SIG-M5 treated with dmso at 0.1 percent for 504 hours (cell line): ENCODE results near the gene AMER2.
"Not testable (repeated sequence)": the region's sequence is repeated elsewhere in the genome, so short reads cannot be mapped to it uniquely, and the experiment has no call there.

Experiments
- DNase-seq: peaks from one replicate; lab custom pipeline; 2025; ENCODE audit not compliant: unreplicated experiment; lab: John Stamatoyannopoulos, UW

The AMER2 gene

GRCh38 chr13:25186187-25186586 is 14.1 kb upstream of the AMER2 start:
- DNase-seq: no peak

DNA sequence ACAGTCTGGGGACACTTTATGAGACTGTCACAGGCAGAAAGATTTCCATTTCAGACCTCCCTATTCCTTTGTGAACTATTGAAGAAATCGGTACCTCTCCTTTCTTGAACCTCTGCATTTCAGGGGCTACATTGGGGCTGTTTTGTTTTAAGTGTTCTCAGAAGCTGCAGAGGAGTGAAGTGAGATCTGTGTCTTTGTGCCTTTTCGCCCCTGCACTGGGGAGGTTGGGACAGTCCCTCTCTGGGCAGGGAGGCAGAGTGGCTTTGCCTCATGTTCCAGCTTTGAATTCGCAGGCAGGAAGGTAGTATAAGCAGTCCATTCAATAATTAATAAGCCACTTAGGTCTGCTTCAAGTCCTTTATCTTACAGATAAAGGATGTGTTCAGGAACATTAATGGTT is 9.5 kb upstream of the AMER2 start:
- DNase-seq: no peak

GRCh38 chr13:25180775-25181537 is 8.9 kb upstream of the AMER2 start:
- no peak for DNase-seq

- DNase-seq: no peak
Measured at GRCh38 chr13:25179832-25180774, 8.0 kb upstream of the AMER2 start.

DNA sequence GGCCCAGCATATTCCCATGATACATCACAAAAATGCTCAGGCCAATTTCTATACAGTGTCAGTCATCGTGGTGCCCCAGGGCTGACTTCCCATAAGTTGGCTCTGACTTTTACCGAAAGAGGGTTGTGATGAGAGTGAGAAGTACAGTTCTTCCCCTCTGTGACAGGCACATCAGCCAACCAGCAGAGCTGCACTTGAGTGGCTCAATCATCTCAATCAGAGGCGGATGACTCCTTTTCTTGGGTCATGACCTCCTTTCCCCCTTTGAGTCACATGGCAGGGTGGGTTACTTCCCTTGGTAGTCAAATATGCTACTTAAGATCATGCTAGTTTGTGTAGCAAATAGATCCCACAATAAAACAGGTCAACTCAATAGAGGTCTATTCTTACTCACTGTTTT is 6.9 kb upstream of the AMER2 start:
- no peak for DNase-seq

GRCh38 chr13:25178070-25178469 is 6.0 kb upstream of the AMER2 start:
- DNase-seq: no peak

DNA sequence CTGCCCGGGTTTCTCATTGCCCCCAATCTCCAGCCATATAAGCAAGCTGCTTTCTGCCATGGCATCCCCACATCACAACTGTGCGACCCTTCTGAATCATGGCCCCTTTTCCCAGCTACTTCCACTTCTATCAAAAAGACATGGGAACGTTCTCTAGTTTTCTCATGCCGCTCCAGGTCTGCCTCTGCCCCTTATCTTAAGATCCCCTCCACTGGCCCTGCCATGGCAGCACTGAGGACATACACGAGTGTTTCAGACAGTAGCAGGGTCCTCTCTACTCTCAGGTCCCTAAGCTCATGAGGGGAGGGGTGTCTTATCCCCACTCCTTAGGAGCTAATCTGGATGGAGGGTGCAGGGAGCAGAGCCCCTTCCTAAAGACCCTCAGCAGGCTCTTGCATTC is 5.5 kb upstream of the AMER2 start:
- DNase-seq: no peak

- no peak for DNase-seq
Measured at GRCh38 chr13:25177012-25177411, 4.9 kb upstream of the AMER2 start.

DNA sequence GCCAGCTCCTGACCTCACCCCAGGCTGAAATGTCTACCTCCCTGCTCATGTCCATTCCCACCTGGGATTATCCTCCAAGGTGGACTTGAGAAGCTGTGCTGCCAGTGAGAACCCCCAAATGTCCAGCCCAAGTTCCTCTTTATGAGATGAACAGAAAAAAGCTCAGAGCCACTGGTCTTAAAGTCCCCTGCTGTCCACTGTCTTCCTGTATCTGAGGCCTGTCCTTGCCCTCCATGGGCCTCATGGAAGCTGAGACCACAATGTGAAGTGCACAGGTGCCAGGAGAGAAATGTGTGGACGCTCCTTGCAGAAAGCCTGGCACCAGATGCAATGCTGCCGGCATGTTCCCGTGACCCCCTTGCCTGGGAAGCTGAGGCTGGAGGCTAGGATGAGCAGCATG is 3.3 kb upstream of the AMER2 start:
- no peak for DNase-seq

- DNase-seq: no peak
Measured at GRCh38 chr13:25175026-25175425, 2.9 kb upstream of the AMER2 start.

DNA sequence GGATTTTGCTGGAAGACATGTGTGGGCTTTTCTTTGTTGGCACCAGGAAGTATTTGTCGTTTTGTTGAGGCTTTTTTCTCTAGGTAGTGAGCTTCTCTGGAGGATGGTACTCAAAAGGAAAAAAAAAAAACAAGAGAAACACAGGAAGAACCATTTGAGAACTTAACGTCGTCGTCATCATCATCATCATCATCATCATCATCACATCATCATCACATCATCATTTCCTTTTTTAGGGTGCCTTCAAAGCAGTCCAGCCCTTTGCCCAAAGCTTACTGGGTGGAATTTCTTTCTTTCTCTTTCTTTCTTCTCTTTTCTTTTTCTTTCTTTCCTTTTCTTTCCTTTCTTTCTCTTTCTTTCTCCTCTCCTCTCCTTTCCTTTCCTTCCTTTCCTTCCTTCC is 2.2 kb upstream of the AMER2 start:
- no peak for DNase-seq

GRCh38 chr13:25172303-25172630 is 179 bp upstream of the AMER2 start:
- DNase-seq: no peak

GRCh38 chr13:25171170-25171516 is 945 bp downstream of the AMER2 start:
- no peak for DNase-seq

DNA sequence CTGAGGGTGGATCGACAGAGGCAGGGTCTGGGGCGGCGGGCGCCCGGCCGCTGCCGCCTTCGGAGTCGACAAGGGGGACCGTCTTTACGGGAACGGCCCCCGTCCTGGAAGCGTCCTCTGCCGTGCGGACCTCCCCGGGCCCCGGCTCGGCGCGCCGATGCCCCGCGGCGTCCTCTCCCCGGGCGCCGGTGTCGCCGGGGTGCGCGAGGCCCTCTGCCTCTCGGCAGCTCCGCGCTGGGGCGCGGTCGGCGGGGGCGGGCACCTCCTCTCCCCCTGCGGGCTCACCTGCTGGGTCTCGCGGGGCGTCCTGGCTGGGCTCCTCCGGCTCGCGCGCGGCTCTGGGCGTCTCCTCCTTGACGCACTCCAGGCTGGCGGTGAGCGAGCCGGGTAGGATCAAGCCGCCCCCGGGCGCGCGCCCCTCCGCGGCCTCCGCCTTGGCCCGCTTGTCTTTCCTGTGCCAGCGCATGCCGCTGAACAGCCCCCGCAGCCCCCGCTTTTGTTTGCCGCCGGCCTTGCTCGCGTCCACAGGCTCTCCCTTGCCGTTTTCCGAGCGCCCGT is 1.5 kb downstream of the AMER2 start:
- no peak for DNase-seq

- DNase-seq: no peak
Measured at GRCh38 chr13:25169951-25170553, 2.0 kb downstream of the AMER2 start.

- no peak for DNase-seq
Measured at GRCh38 chr13:25169356-25169755, 2.7 kb downstream of the AMER2 start.

- no peak for DNase-seq
Measured at GRCh38 chr13:25168790-25169189, 3.3 kb downstream of the AMER2 start.

DNA sequence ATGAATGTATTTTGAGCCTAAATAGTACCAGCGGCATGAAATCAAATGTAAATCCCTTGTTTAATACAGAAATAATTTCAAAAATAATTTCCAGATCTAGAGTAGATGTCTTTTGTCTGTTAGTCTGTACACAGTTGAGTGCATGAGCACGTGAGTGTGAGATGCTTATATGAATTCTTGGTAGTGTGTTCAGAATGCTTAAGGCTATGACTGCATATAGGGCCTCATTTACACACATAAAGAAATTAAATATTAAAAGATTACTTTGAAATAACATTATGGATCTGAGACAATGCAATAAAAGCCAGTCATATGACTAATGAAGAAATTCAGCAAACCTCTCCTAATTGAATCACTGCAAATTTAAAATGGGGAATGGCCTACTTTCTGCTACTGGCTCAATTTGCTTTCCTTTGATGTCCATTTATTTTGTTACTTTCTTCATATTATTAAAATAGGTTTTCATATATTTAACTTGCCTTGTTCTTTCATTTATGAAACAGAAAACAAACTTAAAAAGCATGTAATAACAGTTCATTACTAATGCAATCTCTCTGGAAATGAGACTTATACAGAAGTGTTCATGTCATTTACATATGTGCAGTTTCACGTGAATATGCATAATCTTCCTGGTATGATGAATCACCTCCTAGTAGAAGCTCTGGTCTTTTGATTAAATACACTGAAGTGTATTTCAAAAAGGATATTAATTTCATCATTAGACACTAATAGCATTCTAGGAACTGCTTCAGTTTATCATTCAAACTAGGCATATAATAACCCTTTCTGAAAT is 4.5 kb downstream of the AMER2 start:
- no peak for DNase-seq

DNA sequence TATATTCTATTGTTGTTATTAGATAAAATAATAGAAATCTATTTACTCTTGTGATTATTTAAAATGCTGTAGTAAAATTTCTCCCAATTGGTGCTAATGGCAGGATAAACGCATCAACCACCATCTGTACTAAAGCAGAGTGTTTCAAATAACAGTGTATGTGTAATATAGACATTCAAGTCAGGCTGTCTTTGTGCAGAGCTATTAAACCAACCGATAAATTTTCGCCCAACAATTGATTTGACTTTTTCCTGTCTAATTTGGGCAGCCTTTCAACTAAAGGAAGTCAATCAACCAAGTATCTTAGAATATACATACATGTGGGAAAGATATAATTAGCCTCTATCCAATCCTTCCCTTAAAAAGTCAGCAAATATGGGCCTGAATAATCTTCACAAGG is 5.8 kb downstream of the AMER2 start:
- no peak for DNase-seq

DNA sequence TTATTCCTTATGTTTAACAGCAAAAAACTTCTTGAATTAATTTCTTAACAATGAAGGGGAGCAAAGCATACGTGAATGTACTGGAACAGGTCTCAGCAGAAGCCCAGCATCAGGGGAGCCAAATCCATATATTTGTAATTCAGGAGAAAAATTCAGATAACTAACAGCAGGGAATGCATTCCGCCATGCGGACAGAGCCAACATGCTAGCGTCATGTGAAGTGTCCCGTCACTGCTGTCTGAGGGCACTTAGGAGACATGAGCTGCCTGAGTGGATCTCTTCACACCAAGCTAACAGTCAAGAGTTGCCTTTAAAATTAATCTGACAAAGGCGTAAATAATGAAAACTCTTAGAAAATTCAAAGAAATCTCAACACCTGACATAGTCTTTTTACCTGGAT is 6.4 kb downstream of the AMER2 start:
- DNase-seq: no peak

- DNase-seq: not testable (repeated sequence)
Measured at GRCh38 chr13:25165163-25165562, 6.9 kb downstream of the AMER2 start.
